Brain microvascular endothelial cell (primary cell): ENCODE results near the gene MRS2.
"Not testable (repeated sequence)": the region's sequence is repeated elsewhere in the genome, so short reads cannot be mapped to it uniquely, and the experiment has no call there.

Experiments used
- DNase-seq: peaks from one replicate; pipeline ENCODE4 v3.0.0-alpha.2; 2020
- H3K27ac ChIP-seq: fragments of 250-450 bp; sonication (Bioruptor Pico); 2 replicates; pipeline ENCODE4 v1.5.1; 2020; ENCODE audit warnings: mild to moderate bottlenecking, moderate library complexity
- H3K27me3 ChIP-seq: fragments of 250-450 bp; sonication (Bioruptor Pico); replicated peaks from 2 replicates; pipeline ENCODE4 v1.5.1; 2020; ENCODE audit warnings: mild to moderate bottlenecking
- H3K36me3 ChIP-seq: fragments of 250-450 bp; sonication (Bioruptor Pico); replicated peaks from 2 replicates; pipeline ENCODE4 v1.5.1; 2020; ENCODE audit warnings: mild to moderate bottlenecking
- H3K4me3 ChIP-seq: 2 replicates; pipeline ENCODE4 v1.5.1; 2011; ENCODE audit warnings: low read depth, mild to moderate bottlenecking, control low read depth, low read length, moderate library complexity
- CTCF ChIP-seq: IDR thresholded peaks from 2 replicates; pipeline ENCODE4 v1.5.1; 2011; ENCODE audit warnings: low read depth, mild to moderate bottlenecking, moderate library complexity, low read length, control low read depth, inconsistent platforms; ENCODE audit errors: missing control alignments
- in situ Hi-C: cut with HindIII; loops from 2 replicates; pipeline ENCODE4 v1.10.0; 2017; ENCODE audit warnings: low sequenced_read_pairs, low pct_ligation_motif_present

Gene MRS2

GRCh38 chr6:24378473-24379097, 24.2 kb upstream of the MRS2 start:
- no peak overlapping the region for H3K27ac ChIP-seq
- in situ Hi-C loops, result no loop called here
- H3K4me3 ChIP-seq, result no peak overlapping the region
- no peak for TF ChIP-seq CTCF
- no peak for DNase-seq
- H3K36me3 ChIP-seq, result no peaks in the 10 kb centered on the region
- H3K27me3 ChIP-seq, result no peaks in the 10 kb centered on the region

- Histone ChIP-seq H3K4me3 (no peak overlapping the region), H3K36me3 (no peaks in the 10 kb centered on the region), H3K27me3 (no peaks in the 10 kb centered on the region), H3K27ac (no peak overlapping the region)
- no peak for TF ChIP-seq CTCF
- in situ Hi-C loops, result no loop called here
- no peak for DNase-seq
Observed at GRCh38 chr6:24381476-24382219, 21.1 kb upstream of the MRS2 start.

- H3K27me3 ChIP-seq, result no peaks in the 10 kb centered on the region
- no peak overlapping the region for H3K4me3 ChIP-seq
- no peaks in the 10 kb centered on the region for H3K36me3 ChIP-seq
- H3K27ac ChIP-seq, result no peak overlapping the region
- in situ Hi-C loops, result no loop called here
- no peak for DNase-seq
- no peak for TF ChIP-seq CTCF
Observed at GRCh38 chr6:24382220-24382540, 20.6 kb upstream of the MRS2 start.

GRCh38 chr6:24382891-24383494, 19.7 kb upstream of the MRS2 start:
- DNase-seq, H3K4me3 ChIP-seq, H3K27me3 ChIP-seq, H3K36me3 ChIP-seq, H3K27ac ChIP-seq, in situ Hi-C loops: not testable (repeated sequence)

GRCh38 chr6:24384369-24385130, 18.2 kb upstream of the MRS2 start:
- H3K36me3 ChIP-seq, DNase-seq, H3K4me3 ChIP-seq, in situ Hi-C loops, H3K27ac ChIP-seq, H3K27me3 ChIP-seq: not testable (repeated sequence)

- no peaks in the 10 kb centered on the region for H3K27me3 ChIP-seq
- no peak for TF ChIP-seq CTCF
- in situ Hi-C loops, result no loop called here
Observed at GRCh38 chr6:24385536-24386269, 17.0 kb upstream of the MRS2 start.

More at GRCh38 chr6:24385536-24386269, 17.0 kb upstream of the MRS2 start:
- Histone ChIP-seq H3K36me3 (no peaks in the 10 kb centered on the region), H3K27ac (no peak overlapping the region), H3K4me3 (no peak overlapping the region)
- no peak for DNase-seq
